ENCODE measurements around the gene GALNT16. TPM values are rescaled to one million over a fixed set of nuclear protein-coding genes. Genes with fewer than 3 reads are reported as not detected.

GALNT16 gene
- total and polyA plus RNA-seq, 2 donors (not counting 3 experiments of a cell fraction or from before 2014, with no cell fraction given): 0.39 to 0.49 TPM

DNA sequence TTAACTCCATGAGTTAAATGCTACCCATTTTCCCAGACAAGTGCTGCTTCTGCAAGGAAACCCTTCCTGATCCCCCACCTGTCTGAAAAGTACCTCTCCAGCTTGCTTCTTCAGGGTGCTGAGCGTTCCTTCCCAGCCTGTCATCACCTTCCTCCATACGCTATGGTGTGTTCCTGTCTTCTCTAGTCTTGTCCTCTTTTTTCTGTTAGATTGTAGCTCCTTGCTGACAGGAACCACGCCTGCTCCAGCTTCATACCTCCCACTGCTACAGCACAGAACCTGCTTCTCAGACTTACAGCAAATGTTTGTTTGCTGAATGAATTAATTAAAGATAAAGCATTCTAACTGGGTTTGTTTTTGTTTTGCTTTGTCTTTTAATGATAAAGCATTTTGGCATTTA lies 99.0 kb downstream of the GALNT16 start:
- intact Hi-C loops (cut with micrococcal nuclease): no loop called here
- no peak overlapping the region for H2AFZ ChIP-seq (ENCODE audit: low read depth, low read length)
- POLR2A ChIA-PET: no interaction called here
- CTCF ChIA-PET: interaction anchor here (1.5 to 4.2 kb wide), 3 partner anchors 10 to 116 kb away, joined by 4 to 18 read pairs (median 6); no protein-coding TSS in a partner anchor
- H3K9me1 ChIP-seq (replicated peaks; ENCODE audit: control insufficient read depth, extremely low read depth, insufficient read depth, low read length): no peaks in the 10 kb centered on the region
- no peak overlapping the region for H3K4me2 ChIP-seq (ENCODE audit: insufficient read depth, low read length)
- BruUV-seq (replicated peaks): no TSS peak
- FAIRE-seq (no peak), DNase-seq (ENCODE audit: low read depth, low spot score) (no peak)
- no peaks in the 10 kb centered on the region for H3K79me2 ChIP-seq (ENCODE audit: control insufficient read depth, insufficient read depth, low read length)
- H3K27ac ChIP-seq (ENCODE audit: insufficient read depth, low read depth, low read length): no peak overlapping the region
- H3K4me1 ChIP-seq (ENCODE audit: control insufficient read depth, extremely low read depth, insufficient read depth, low read length): no peaks in the 10 kb centered on the region
- TF ChIP-seq, protein P1, sequence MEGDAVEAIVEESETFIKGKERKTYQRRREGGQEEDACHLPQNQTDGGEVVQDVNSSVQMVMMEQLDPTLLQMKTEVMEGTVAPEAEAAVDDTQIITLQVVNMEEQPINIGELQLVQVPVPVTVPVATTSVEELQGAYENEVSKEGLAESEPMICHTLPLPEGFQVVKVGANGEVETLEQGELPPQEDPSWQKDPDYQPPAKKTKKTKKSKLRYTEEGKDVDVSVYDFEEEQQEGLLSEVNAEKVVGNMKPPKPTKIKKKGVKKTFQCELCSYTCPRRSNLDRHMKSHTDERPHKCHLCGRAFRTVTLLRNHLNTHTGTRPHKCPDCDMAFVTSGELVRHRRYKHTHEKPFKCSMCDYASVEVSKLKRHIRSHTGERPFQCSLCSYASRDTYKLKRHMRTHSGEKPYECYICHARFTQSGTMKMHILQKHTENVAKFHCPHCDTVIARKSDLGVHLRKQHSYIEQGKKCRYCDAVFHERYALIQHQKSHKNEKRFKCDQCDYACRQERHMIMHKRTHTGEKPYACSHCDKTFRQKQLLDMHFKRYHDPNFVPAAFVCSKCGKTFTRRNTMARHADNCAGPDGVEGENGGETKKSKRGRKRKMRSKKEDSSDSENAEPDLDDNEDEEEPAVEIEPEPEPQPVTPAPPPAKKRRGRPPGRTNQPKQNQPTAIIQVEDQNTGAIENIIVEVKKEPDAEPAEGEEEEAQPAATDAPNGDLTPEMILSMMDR (IDR thresholded peaks at IDR 0.05; ENCODE audit: extremely low read depth in 1 of 2, insufficient read depth in 1 of 2, low read depth in 1 of 2, low read length in 2 of 2): no peak
- TF ChIP-seq EZH2 (IDR thresholded peaks at IDR 0.05; ENCODE audit: borderline replicate concordance, low read depth, low read length, severe bottlenecking) (no peak), MYC (IDR thresholded peaks at IDR 0.05; ENCODE audit: low read depth, low read length) (no peak), FOS (IDR thresholded peaks at IDR 0.05; ENCODE audit: borderline replicate concordance, insufficient read depth, low read length) (no peak), POLR2AphosphoS5 (IDR thresholded peaks at IDR 0.05; ENCODE audit: insufficient read depth, low read depth, low read length) (no peak), POLR2A (IDR thresholded peaks at IDR 0.05; ENCODE audit: low read depth, low read length) (no peak), JUN (IDR thresholded peaks at IDR 0.05; ENCODE audit: borderline replicate concordance, insufficient read depth, insufficient read length, low read depth) (no peak), GATA2 (IDR thresholded peaks at IDR 0.05; ENCODE audit: insufficient read depth, insufficient read length, low read depth, low read length) (no peak)
- TF ChIP-seq, protein P2, sequence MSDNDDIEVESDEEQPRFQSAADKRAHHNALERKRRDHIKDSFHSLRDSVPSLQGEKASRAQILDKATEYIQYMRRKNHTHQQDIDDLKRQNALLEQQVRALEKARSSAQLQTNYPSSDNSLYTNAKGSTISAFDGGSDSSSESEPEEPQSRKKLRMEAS (IDR thresholded peaks at IDR 0.05; ENCODE audit: insufficient read depth, insufficient read length): no peak
- dilution Hi-C loops (cut with MboI; ENCODE audit: extremely low pct_ligation_motif_present, low sequenced_read_pairs): no loop called here
- H4K20me1 ChIP-seq (replicated peaks; ENCODE audit: control insufficient read depth, extremely low read depth, insufficient read depth, low read length): no peaks in the 10 kb centered on the region
- H3K9me3 ChIP-seq (replicated peaks; ENCODE audit: control insufficient read depth, insufficient read depth, low read length): no peaks in the 10 kb centered on the region
- no peaks in the 10 kb centered on the region for H3K36me3 ChIP-seq (ENCODE audit: control insufficient read depth in 2 of 2, extremely low read depth in 1 of 2, insufficient read depth in 2 of 2, low read length in 2 of 2)
- H3K9ac ChIP-seq (replicated peaks; ENCODE audit: extremely low read depth, insufficient read depth, low read length): no peak overlapping the region
- peaks cover 2 to 5% of the 10 kb centered on the region in 2 experiments for H3K27me3 ChIP-seq (ENCODE audit: control insufficient read depth in 2 of 2, insufficient read depth in 2 of 2, low read length in 2 of 2)
- no peak overlapping the region for H3K4me3 ChIP-seq (replicated peaks in 1 of 3; ENCODE audit: insufficient read depth in 1 of 3, low read depth in 1 of 3, low read length in 3 of 3)

Data from endothelial cell of umbilical vein (primary cell).